Uterus (tissue), 2 donors: ENCODE results near the gene IQSEC1.

ENCODE experiments used
- POLR2A ChIP-seq, 2 donors: fragments of 450-650 bp; IDR thresholded peaks; one replicate each; pipeline ENCODE4 v1.6.1; 2016; ENCODE audit warnings: antibody characterized with exemption in 2 of 2, mild to moderate bottlenecking in 1 of 2, moderate library complexity in 1 of 2
- TF ChIP-seq, protein P1 (sequence below), 4 experiments: fragments of 200-600 bp in 2 of 4; fragments of 450-650 bp in 2 of 4; sonication (generic) in 2 of 4; IDR thresholded peaks; one replicate each; pipeline ENCODE4 v1.5.1; 2016 to 2019; ENCODE audit warnings: antibody characterized with exemption in 4 of 4, mild to moderate bottlenecking in 2 of 4, moderate library complexity in 1 of 4

DNA sequence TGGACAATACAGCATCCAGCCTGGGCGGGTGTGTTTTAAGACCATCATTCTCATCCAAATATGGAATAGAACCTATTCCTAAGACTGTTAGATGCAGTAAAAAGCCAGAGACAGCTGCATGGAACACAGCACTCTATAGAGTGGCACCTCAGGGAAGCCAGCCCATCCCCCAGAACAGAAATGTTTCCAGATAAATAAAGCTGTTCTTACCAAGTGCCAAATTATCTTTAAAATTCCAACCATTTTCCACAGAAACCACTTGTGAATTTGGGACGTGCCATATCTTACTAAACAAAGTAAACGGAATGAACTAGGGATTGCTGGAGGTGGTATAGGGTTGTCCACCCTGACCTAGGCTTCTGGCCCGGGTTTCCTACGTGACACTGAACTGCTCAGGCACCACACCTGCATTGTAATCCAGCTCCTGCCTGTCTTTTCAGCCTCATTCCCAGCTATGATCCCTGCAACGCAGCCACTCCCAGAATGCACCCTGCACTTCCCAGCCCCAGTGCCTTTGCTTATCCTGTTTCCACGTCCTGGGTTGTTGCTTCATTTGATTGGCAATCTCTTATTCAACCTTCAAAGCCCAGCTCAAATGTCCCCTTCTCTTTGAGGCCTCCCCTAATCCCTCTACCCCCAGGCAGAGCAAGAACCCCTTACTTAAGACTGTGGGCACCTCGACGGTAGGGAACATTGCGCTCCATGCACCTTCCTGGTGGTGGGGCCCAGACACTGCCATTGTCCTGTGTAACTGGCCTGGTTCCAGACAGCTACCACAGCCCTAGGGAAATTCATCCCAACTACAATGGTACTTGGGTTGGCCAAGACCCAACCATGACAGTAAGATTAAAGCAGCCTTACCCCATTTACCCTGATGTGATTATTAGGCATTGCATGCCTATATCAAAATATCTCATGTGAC lies 100.2 kb downstream of the IQSEC1 start:
- no peak for TF ChIP-seq POLR2A (IDR thresholded peaks at IDR 0.05)
- TF ChIP-seq, protein P1, sequence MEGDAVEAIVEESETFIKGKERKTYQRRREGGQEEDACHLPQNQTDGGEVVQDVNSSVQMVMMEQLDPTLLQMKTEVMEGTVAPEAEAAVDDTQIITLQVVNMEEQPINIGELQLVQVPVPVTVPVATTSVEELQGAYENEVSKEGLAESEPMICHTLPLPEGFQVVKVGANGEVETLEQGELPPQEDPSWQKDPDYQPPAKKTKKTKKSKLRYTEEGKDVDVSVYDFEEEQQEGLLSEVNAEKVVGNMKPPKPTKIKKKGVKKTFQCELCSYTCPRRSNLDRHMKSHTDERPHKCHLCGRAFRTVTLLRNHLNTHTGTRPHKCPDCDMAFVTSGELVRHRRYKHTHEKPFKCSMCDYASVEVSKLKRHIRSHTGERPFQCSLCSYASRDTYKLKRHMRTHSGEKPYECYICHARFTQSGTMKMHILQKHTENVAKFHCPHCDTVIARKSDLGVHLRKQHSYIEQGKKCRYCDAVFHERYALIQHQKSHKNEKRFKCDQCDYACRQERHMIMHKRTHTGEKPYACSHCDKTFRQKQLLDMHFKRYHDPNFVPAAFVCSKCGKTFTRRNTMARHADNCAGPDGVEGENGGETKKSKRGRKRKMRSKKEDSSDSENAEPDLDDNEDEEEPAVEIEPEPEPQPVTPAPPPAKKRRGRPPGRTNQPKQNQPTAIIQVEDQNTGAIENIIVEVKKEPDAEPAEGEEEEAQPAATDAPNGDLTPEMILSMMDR (IDR thresholded peaks at IDR 0.05), result no peak
